Panc1 (cell line): Measurements from ENCODE around the gene TBX19. TPM values are rescaled to one million over a fixed set of nuclear protein-coding genes. Genes with fewer than 3 reads are reported as not detected.

Experiments
- ATAC-seq: fragments of 200-7000 bp; cut with Tn5 transposase; 2 replicates; pipeline ENCODE4 v1.9.1; 2020; ENCODE audit warnings: mild to moderate bottlenecking, moderate library complexity
- BruUV-seq: library from RNA; stranded (reverse); fragments of 400-500 nt; replicated peaks from 2 replicates; lab custom pipeline; 2021; lab: Mats Ljungman, UMichigan
- CTCF ChIA-PET: fragments of 300-600 bp; sonication (Branson Sonifier 250); formaldehyde crosslinking; loops from one replicate; lab custom pipeline; 2022; ENCODE audit warnings: antibody characterized with exemption; lab: Charles Lee
- POLR2A ChIA-PET: fragments of 300-600 bp; sonication (Branson Sonifier 250); formaldehyde crosslinking; loops from one replicate; lab custom pipeline; 2022; ENCODE audit warnings: antibody characterized with exemption; lab: Charles Lee
- DNase-seq: peaks from one replicate; pipeline ENCODE4 v3.0.0-alpha.2; 2010; ENCODE audit warnings: low read depth, low spot score
- H3K27ac ChIP-seq: 2 replicates; pipeline ENCODE4 v1.5.1; 2011; ENCODE audit warnings: mild to moderate bottlenecking, low read length, inconsistent platforms
- H3K27me3 ChIP-seq: fragments of 200-500 bp; sonication (Bioruptor generic); 2 replicates; pipeline ENCODE4 v1.6.0; 2014; ENCODE audit warnings: low read length, inconsistent platforms; ENCODE audit not compliant: control insufficient read depth, insufficient read depth
- H3K36me3 ChIP-seq: fragments of 200-500 bp; sonication (Bioruptor generic); 2 replicates; pipeline ENCODE4 v1.5.1; 2014; ENCODE audit warnings: inconsistent platforms, mild to moderate bottlenecking, low read length, moderate library complexity; ENCODE audit not compliant: control insufficient read depth, insufficient read depth
- H3K4me1 ChIP-seq: 2 replicates; pipeline ENCODE4 v1.5.1; 2011; ENCODE audit warnings: inconsistent platforms, mild to moderate bottlenecking, low read length, moderate library complexity; ENCODE audit not compliant: control insufficient read depth, insufficient read depth
- H3K4me3 ChIP-seq, 2 experiments: 2 replicates each; pipeline ENCODE4 v1.5.1; 2011 to 2012; ENCODE audit warnings: low read depth in 2 of 2, low read length in 2 of 2, mild to moderate bottlenecking in 2 of 2, inconsistent platforms in 1 of 2, moderate library complexity in 1 of 2
- H3K9me3 ChIP-seq: fragments of 200-500 bp; sonication (Bioruptor generic); 2 replicates; pipeline ENCODE4 v1.5.1; 2014; ENCODE audit warnings: low read depth, mild to moderate bottlenecking, inconsistent platforms, low read length, moderate library complexity; ENCODE audit not compliant: control insufficient read depth, insufficient read depth
- CTCF ChIP-seq: fragments of 450-650 bp; IDR thresholded peaks from 2 replicates; pipeline ENCODE4 v1.5.1; 2017; ENCODE audit warnings: mild to moderate bottlenecking
- POLR2AphosphoS5 ChIP-seq: IDR thresholded peaks from 2 replicates; pipeline ENCODE4 v1.6.1; 2012; ENCODE audit warnings: mild to moderate bottlenecking, low read depth, low read length, moderate library complexity
- REST ChIP-seq, 2 experiments: IDR thresholded peaks; 2 replicates each; pipeline ENCODE4 v1.6.1; 2011 to 2012; ENCODE audit warnings: low read depth in 2 of 2, control low read depth in 1 of 2, low read length in 1 of 2, mild to moderate bottlenecking in 1 of 2, moderate library complexity in 1 of 2; ENCODE audit not compliant: insufficient read depth in 1 of 2
- SIN3A ChIP-seq: IDR thresholded peaks from 2 replicates; pipeline ENCODE4 v1.6.1; 2012; ENCODE audit warnings: low read depth, mild to moderate bottlenecking, low read length, moderate library complexity, borderline replicate concordance; ENCODE audit not compliant: insufficient read depth
- TCF7L2 ChIP-seq: IDR thresholded peaks from 2 replicates; pipeline ENCODE4 v1.6.1; 2011; ENCODE audit warnings: mild to moderate bottlenecking, low read depth, low read length, inconsistent platforms
- in situ Hi-C: cut with HindIII; loops from 2 replicates; pipeline ENCODE4 v1.10.0; 2016; ENCODE audit warnings: low sequenced_read_pairs, low pct_unique_long_range_greater_than_20kb
- intact Hi-C: fragments of 100-400 bp; cut with micrococcal nuclease; formaldehyde crosslinking; loops from one replicate; pipeline ENCODE4 v1.10.0; 2022; ENCODE audit not compliant: unreplicated experiment
- total RNA-seq: library from RNA; stranded (reverse); gene quantifications from one replicate; pipeline ENCODE4 v1.2.1, GENCODE V29; 2021; ENCODE audit not compliant: unreplicated experiment

Gene TBX19
- total RNA-seq, 1 experiment from 2014 or later = 2.2 TPM

- no peak overlapping the region for H3K27ac ChIP-seq
- ChIA-PET POLR2A (no interaction called here), CTCF (interaction anchor here (0.7 kb wide), 1 partner anchor 510 kb away, joined by 4 read pairs; no protein-coding TSS in a partner anchor)
- no peaks in the 10 kb centered on the region for H3K9me3 ChIP-seq
- no TSS peak for BruUV-seq
- H3K27me3 ChIP-seq = no peaks in the 10 kb centered on the region
- intact Hi-C loops (no loop called here), in situ Hi-C loops (no loop called here)
- no peak overlapping the region for H3K4me3 ChIP-seq
- DNase-seq (no peak), ATAC-seq (no peak)
- no peak for TF ChIP-seq SIN3A
- TF ChIP-seq CTCF = no peak
- no peak for TF ChIP-seq POLR2AphosphoS5
- no peak for TF ChIP-seq TCF7L2
- TF ChIP-seq REST (IDR thresholded peaks at IDR 0.05; ENCODE audit: insufficient read depth in 1 of 2, low read depth in 2 of 2, low read length in 1 of 2) = no peak
- no peaks in the 10 kb centered on the region for H3K4me1 ChIP-seq
- H3K36me3 ChIP-seq = no peaks in the 10 kb centered on the region
Measured at GRCh38 chr1:168293356-168293755, 12.7 kb downstream of the TBX19 start.

- ChIA-PET CTCF (no interaction called here), POLR2A (no interaction called here)
- BruUV-seq = no TSS peak
- no peak for ATAC-seq
- Histone ChIP-seq H3K4me3 (no peak overlapping the region), H3K4me1 (no peaks in the 10 kb centered on the region), H3K27ac (no peak overlapping the region), H3K9me3 (no peaks in the 10 kb centered on the region), H3K27me3 (no peaks in the 10 kb centered on the region), H3K36me3 (no peaks in the 10 kb centered on the region)
- intact Hi-C loops (no loop called here), in situ Hi-C loops (no loop called here)
- no peak for TF ChIP-seq SIN3A
- no peak for TF ChIP-seq POLR2AphosphoS5
- TF ChIP-seq TCF7L2 = no peak
- TF ChIP-seq REST (IDR thresholded peaks at IDR 0.05; ENCODE audit: insufficient read depth in 1 of 2, low read depth in 2 of 2, low read length in 1 of 2) = peak in 1 of 2 experiments; percentile 44; a peak in 1 of 4 replicates
- no peak for DNase-seq
Measured at GRCh38 chr1:168295411-168296114, 14.9 kb downstream of the TBX19 start.
